SHP77 (cell line): ENCODE results near the gene UBE2F.
"Not testable (repeated sequence)": the region's sequence is repeated elsewhere in the genome, so short reads cannot be mapped to it uniquely, and the experiment has no call there.

Source experiments
- DNase-seq, 2 experiments: peaks; one replicate each; lab custom pipeline; 2025; lab: John Stamatoyannopoulos, UW

Gene UBE2F

DNA sequence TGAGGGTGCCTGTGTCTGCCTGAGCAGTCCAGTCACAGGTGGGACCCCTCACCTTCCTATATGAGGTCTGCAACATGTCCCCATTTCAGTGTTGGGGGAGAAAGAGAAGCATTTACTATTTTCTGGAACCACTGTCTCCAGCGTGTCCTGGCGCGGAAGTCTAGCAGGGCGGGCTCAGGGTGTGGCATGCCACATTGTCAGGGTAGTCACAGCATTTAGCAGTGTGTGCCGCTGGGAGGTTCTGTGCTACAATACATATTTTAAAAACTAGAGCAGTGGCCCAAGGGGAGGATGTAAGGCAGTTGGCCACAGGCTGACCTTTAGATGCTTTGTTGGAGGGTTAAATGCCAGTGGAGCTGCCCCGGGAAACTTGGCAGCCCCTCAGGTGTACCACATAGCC, 12.5 kb downstream of the UBE2F start:
- DNase-seq = no peak

DNA sequence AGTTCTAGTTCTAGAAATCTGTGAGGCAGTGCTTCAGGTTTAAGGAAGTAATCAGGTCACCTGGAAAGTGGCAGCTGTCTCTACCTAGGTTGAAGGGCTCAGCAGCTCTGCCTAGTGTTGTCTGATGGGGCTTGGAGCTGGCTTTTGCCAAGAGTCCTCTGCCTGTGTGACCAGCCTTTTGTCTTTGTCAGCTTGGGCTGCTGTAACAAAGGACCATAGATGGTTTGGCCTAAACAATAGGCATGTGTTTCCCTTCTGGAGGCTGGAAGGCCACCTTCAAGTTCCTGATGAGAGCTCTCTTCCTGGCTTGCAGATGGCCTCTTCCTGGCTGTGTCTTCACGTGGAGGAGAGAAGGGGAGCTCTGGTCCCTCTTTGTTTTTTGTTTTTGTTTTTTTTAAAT, 13.3 kb downstream of the UBE2F start:
- no peak for DNase-seq

DNA sequence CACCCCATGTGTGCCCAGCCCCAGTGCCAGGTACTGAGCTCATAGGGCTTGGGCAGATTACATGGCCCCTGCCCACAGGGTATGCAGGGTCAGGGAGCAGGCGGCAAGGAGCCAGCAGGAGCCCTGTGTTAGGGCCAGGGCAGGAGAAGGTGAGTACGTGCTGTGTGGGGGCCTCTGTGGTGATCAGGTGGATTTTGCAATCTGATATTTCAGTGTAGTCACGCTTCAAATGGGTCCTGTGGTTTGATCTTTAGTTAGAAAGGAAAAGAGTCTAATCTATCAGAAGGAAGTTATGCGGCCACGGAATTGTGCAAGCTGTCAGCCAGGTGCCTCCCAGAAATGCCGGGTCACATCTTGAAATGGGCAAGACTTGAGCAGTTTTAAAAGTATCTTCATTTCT, 13.9 kb downstream of the UBE2F start:
- no peak for DNase-seq

DNA sequence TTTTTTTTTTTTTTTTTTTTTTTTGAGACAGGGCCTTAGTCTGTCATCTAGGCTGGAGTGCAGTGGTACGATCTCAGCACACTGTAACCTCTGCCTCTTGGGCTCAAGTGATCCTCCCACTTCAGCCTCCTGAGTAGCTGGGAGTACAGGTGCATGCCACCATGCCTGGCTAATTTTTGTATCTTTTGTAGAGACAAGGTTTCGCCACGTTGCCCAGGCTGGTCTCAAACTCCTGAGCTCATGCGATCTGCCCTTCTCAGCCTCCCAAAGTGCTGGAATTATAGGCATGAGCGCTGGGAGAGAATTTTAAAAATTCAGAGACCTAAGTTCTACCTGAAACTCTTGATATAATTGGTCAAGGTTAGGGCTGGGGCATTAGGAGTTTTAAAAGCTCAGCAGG, 14.8 kb downstream of the UBE2F start:
- not testable (repeated sequence) for DNase-seq

DNA sequence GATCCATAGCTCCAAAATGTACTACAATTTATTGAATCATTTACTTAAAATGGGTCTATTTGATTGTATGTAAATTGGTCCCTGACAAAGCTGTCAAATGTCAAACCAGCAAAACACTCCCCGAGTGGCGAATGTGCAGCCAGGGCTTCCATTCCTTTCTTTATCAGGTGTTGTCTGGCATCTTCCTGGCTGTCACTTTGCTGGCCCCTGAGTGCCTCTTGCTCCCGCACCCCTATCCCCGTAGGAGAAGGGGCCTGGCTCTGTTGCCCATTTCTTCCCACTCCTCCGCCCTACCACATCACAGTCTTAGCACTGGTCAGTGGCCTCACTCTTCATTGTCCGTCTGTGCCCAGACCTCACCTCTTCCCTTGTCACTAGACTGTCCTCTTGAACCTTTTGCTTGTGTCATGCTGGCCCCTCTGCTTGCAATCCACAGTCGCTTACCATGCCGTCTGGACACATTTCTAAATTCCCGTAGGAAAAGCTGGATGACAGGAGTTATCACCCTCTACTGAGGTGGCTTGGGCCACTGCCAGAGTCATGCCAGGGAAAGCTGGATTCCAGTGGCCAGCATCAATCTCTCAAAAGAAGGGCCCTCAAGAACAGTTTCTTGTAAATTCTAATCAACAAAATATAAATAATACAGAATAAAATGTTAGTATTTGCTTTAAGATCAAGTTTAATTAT, 15.4 kb downstream of the UBE2F start:
- no peak for DNase-seq

DNA sequence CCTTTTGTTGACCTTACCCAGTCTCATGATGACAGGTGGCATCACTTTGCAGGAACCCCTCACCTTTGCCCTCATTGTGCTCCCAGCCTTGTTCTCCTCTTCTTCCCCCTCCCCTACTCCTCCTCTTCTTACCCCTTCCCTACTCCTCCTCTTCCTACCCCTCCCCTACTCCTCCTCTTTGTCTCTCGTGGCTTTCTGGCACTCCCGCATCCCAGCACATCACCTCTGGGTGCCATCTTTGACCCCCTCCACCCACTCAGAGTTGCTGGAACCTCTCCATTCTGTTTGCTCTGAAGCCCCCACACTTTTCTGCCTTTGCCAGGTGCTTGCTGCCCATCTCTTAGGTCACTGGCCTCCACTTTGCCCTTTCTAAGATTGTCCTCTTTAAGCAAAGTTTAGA, 17.1 kb downstream of the UBE2F start:
- DNase-seq = no peak

DNA sequence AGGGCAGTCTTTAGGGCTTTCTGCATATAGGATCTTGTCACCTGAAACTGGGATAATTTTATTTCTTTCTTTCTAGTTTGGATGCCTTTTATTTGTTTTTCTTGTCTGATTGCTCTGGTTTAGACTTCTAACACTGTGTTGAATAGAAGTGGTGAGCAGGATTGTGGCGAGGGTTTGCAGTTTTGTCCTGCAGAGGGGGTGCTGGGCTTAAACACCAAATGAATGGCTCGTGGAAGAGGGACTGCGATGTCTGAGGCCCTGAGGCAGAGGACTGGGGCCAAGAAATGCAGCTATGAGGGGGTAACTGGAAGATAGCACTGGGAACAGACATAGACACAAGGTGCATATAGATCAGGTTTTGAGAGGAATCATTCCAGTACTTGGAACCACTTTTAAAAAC, 20.5 kb downstream of the UBE2F start:
- no peak for DNase-seq

DNA sequence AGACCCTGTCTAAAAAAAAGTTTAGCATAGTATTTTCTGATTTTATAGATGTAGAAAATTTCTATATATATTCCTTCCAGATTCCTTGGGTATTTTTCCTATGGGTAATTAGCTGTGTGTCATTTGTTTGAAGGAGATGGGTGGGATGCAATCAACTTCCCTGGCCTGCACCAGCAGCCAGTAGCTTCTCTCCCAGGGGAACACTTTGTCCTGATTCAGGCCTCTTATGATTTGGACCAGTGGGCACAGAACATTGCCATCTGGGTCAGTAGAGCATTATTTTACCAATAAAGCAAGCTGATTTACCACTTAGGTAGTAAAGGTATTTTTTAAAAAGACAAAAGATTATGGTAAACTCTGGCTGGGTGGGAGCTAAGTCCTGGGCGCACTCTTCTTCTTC, 26.9 kb downstream of the UBE2F start:
- no peak for DNase-seq

DNA sequence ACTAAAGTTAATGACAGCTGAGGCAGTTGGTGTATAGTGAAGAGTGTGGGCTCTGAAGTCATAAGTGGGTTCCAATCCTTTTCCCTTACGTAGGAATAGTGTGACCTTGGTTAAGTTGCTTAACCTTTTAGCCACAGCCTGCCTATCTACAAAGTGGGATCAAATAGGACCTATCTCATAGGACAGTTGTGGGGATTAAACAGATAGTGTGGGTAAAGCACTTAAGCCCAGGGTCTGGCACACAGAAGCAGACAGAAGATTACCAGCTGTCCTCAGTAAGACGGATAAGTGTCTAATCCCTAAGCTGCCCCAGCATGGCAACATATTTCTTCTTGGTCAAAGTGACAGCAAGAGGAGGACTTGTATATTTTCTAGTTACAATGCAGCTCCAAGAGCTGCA, 28.2 kb downstream of the UBE2F start:
- no peak for DNase-seq

DNA sequence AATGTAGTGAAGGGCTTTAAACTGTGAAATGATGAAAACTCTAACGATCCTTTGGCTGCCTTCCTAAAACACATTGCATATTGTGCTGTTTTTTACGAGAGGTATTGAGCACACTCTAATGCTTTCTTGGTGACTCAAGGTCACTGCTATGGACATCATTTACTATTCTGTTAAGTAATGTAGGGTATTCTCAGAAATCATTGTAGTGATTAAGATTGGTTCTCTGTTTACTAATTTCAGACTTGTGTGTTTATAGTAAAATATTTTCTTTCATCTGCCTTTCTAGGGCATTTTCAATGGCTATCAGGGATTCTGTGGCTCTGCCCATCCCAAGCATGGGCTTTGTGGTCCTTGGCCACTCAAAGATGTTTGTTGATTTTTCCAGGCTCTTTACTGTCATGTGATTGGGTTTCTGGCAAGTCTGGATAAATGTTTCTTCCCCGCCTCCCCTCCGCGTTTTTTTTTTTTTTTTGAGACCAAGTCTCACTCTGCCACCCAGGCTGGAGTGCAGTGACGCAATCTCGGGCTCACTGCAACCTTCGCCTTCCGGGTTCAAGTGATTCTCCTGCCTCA, 29.3 kb downstream of the UBE2F start:
- DNase-seq = no peak

DNA sequence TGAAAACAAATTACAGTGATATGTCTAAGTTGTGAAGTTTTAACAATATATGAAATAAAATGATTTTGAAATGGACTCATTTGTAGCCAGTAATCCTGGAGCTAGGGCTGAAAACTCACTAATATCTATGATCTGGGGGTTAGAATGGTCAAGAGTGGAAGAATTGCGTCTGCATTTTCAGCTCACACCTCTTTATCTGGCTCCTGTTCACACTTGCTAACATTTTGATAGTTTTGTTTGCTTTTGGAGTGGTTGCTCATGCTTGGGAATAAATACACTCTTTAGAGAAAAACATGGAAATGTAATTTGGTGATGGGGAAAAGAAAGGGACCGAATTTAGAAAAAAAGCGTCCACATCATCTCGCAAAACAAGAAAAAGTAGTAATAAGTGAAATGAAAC, 30.7 kb downstream of the UBE2F start:
- DNase-seq = no peak

DNA sequence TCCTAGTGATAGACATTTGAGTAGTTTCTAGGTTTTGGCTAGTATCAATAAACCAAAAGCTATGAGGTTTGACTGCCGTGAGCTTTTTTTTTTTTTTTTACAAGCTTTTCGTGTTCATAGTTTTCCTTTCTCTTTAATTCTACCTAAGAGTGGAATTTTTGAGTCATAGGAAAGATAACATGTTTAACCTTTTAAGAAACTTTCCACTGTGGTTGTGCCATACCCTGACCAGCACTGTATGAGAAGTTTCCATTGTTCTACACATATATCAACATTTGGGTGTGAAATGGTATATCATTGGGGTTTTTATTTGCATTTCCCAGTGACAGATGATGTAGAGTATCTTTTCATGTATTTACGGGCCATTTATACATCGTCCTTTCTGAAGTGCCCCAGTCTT, 31.7 kb downstream of the UBE2F start:
- no peak for DNase-seq

DNA sequence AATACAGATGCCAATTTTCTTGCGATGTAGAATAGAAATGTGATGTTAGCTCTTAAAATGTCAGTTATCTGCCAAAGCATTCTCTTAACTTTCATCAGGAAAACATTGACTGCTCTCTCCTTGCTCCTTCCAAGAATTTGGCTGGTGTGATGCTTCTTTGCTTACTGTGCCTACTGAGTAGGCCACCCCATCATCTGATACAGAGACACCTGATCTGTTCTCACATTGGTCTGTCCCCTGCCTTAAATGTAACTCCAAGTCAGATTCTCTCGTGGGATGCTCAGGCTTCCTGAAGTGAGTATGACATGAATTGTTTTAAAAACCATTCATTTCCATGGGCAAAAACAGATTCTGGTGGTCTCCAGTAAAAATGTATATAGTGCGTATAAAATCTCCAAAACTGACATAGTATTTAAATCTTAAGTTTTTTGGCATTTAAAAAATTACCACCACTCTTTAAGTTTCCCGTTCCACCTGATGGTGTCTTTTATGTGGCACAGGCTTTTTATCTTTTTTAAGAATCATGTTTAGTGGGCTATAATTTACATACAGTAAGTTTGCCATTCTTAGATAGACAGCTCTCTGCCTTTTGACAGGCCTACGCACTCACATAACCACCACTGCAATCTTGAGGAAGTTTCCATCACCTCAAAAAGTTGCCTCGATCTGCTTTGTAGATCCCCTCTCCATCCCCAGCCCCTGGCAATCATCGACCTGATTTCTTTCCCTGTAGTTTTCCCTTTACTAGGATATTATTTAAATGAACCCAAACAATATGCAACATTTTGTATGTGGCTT, 36.6 kb downstream of the UBE2F start:
- DNase-seq = no peak

DNA sequence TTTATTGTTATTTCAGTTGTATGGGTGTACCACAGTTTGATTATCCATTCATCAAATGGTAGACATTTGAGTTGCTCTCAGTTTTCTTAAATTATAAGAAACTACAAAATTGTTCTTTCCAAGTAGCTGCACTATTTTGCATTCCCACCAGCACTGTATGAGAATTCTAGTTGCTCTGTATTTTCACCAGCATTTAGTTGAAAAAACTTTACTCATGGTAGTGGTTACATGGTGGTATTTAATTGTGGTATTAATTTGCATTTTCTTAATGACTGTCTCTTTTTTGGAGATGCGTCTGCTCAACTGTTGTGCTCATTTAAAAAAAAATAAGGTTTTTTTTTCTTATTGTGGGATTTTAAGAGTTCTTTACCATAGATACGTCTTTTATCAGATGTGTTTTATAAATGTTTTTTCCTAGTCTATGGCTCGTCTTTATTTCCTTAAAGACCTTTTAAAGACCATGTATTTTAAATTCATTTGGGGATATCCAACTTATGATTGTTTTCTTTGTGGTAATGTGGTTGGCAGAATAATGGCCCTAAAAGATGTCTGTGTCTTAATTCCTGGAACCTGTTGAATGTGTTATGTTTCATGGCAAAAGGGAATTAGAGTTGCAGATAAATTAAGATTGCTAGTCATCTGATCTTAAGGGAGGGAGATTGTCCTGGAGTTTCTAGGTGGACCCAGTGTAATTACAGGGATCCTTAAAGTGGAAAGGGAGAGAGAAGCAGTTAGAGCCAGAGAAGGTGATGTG, 37.4 kb downstream of the UBE2F start:
- no peak for DNase-seq

DNA sequence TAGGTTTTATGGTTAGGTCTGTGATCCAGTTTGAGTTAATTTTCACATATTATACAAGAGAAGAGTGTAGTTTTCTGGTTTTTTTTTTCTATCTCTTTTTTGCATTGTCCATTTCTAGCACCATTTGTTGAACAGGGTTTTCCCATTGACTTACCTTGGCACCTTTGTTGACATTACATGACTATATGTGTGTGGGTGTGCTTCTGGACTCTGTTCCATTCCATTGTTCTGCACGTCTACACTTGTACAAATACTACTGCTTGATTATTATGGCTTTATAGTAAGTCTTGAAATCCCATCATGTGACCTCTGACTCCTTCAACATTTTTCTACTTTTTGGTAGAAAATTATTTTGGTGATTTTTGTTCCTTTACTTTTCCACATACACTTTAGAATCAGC, 38.7 kb downstream of the UBE2F start:
- DNase-seq = no peak

DNA sequence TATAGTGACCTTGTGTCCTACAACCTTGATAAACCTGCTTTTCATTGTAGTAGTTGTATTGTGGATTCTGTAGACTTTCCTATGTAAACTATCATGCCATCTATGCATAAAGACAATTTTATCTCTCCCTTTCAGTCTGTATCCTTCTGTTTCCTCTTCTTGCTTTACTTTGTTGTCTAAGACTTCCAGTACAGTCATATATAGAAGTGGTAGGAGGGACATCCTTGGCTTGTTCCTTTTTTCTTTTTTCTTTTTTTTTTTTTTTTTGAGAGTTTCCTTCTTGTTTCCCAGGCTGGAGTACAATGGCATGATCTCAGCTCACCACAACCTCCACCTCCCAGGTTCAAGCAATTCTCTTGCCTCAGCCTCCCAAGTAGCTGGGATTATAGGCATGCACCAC, 39.7 kb downstream of the UBE2F start:
- DNase-seq = no peak

DNA sequence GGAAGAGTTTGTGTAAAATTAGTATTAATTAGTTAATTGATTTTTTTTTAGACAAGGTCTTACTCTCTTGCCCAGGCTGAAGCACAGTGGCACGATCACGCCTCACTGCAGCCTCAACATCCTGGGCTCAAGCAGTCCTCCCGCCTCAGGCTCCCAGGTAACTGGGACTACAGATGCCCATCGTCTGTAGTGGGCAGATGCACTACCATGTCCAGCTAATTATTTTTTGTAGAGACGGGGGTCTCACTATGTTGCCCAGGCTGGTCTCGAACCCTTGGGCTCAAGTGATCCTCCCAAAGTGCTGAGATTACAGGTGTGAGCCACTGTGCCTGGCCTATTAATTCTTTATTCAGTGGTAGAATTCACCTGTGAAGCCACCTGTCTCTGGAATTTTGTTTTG, 41.1 kb downstream of the UBE2F start:
- DNase-seq = no peak

DNA sequence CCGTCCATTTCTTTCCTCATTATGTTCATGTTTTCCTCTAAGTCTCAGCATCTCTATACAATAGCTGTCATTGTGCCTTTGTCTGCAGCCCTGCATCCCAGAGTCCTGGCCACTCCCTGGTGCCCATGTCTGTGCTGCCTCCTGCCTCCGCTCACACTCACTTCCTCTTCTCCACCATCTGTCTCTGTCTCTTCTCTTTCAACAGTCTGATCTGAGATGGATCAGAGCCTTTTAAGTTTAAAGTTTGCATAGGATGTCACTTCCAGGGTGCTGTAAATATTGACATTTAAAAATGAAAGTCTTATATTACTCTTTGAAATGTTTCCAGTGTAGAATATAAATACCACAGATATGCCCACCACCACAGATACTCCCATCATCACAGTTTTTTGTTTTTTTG, 42.7 kb downstream of the UBE2F start:
- DNase-seq = no peak

DNA sequence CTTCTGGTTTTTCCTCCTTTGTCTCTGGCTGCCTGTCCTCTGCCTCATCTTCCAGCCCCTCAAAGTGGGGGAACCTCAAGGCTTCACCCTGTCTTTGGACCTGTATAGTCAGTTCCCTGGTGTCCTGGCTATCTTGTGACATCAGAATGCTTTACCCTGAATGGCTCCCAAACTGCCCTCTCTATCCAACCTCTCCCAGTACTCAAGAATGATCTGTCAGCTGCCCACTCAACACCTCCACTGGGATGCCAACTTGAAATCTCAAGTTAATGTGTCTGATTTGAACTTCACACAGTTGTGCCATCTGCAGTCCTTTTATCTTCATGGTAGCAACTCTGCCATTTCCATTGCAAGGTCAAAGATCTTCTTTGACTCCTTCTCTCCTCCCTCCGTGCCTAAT, 43.8 kb downstream of the UBE2F start:
- DNase-seq = no peak

DNA sequence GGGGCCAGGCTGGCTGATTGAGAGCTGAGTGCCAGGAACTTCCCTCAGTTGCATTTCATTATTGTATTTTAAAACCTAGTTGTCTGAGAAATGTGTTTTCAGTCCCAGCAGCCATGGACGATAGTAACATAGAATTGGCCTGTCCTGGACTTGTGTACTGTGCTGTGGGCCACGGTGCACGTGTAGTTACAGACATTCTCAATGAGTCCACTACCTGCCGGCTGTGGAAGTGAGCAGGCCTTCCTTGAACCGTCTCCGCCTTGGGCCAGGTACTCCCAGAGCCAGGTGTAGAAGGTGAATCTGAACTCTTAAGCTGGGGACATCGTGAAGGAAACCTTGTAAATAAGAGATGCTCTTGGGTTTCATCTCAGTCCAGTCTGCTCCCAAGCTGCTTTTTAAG, 47.0 kb downstream of the UBE2F start:
- DNase-seq = no peak

DNA sequence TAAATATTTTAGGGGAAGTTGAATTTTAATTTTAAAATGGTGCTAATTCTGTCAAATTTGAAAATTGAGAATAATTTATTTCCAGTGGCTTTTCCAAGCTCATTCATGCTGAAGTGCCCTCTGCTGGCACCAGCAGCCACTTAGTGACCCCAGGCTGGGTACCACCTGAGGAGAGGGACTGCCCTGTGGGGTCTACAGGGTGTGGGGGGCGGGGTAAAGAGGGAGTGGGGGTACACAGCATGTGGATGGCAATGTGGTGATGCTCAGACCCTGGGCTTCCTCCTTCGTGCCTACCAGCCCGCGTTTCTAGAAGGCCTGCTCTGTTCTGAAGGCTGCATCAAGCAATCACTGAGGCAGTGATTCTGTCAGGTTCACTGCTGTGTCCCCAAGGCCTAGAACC, 48.9 kb downstream of the UBE2F start:
- DNase-seq = no peak

DNA sequence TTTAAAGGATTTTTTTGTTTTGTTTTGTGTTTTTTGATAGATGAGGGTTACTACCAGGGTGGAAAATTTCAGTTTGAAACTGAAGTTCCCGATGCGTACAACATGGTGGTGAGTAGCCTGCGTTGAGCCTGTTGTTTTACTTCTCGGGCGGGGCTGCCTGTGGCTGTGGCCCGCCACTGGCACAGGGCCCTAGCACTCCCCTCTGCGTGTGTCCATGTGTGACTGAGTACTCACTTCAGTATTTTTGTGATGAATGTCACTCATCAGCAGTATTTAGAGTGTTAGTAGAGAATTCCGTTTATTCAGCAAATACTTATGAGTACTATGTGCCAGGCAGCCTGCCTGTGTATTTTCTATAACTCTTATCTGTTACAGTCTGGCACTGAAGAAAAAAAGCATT, 49.7 kb downstream of the UBE2F start:
- no peak for DNase-seq

DNA sequence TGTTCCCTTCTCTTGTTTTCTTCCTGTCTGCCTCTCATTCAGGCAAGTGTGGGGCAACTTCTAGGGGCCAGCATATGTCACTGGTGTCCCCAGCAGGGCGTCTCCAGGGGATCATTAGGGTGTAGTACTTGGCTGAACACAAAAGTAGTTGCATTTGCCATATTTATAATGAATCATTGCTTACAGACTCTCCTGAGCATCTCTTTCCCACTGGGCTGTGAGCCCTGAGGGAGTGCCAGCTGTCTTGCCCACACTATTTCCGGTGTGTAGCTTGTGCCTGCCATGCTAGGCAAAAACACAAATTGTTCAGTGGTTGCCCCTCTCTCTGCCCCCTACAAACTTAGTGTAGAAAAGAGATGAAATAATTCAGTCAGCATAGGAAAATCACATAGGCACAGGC, 53.1 kb downstream of the UBE2F start:
- no peak for DNase-seq
